K562 (cell line): ENCODE data around the gene BEST4. TPM values are rescaled to one million over a fixed set of nuclear protein-coding genes. Genes with fewer than 3 reads are reported as not detected.
A peak's percentile ranks its signal among the peaks of the same experiment; 100 is the strongest.

Experiments
- ATAC-seq: fragments of 200-7000 bp; cut with Tn5 transposase; 3 replicates; pipeline ENCODE4 v1.9.1; 2020; ENCODE audit warnings: moderate library complexity
- BruUV-seq: library from RNA; stranded (reverse); fragments of 400-500 nt; replicated peaks from 2 replicates; lab custom pipeline; 2021; lab: Mats Ljungman, UMichigan
- CTCF ChIA-PET: fragments of 300-600 bp; formaldehyde crosslinking; extraction: SDS; loops from one replicate; lab custom pipeline; 2021; ENCODE audit warnings: low intra/inter-chr PET ratio; lab: Yijun Ruan, JAX
- POLR2A ChIA-PET: fragments of 300-600, 350-650 bp; sonication (Branson Sonifier 250); formaldehyde crosslinking; extraction: SDS; loops from one replicate; lab custom pipeline; 2021; ENCODE audit warnings: antibody characterized with exemption, inconsistent platforms; lab: Yijun Ruan, JAX
- DNase-seq, 4 experiments: peaks; one replicate each; pipeline versions ENCODE4 v3.0.0 to v3.0.0-alpha.2; 2011 to 2018; ENCODE audit warnings: low spot score in 3 of 4, mixed read lengths in 3 of 4; ENCODE audit errors: extremely low read depth in 1 of 4
- FAIRE-seq: peaks from 2 replicates; lab custom pipeline; 2011; peaks lifted over from hg19 to GRCh38; lab: Jason Lieb, UNC
- H2AFZ ChIP-seq: 2 replicates; pipeline ENCODE4 v1.6.0; 2011; ENCODE audit warnings: low read depth, low read length, control low read depth, inconsistent platforms
- H3K27ac ChIP-seq: fragments of 200-600 bp; 3 replicates; pipeline ENCODE4 v1.8.0; 2011; ENCODE audit warnings: low read depth, mild to moderate bottlenecking, control low read depth, inconsistent platforms, low read length, moderate library complexity, mixed read lengths; ENCODE audit errors: extremely low read depth
- H3K27me3 ChIP-seq, 2 experiments: fragments of 300-600 bp in 1 of 2; 2 replicates in 1 of 2; 3 replicates in 1 of 2; pipeline versions ENCODE4 v1.6.0 to v1.8.0; 2011; ENCODE audit warnings: inconsistent platforms in 2 of 2, low read length in 2 of 2, mild to moderate bottlenecking in 1 of 2, mixed read lengths in 1 of 2, moderate library complexity in 1 of 2; ENCODE audit not compliant: control insufficient read depth in 2 of 2, insufficient read depth in 2 of 2
- H3K36me3 ChIP-seq: fragments of 300-600 bp; 3 replicates; pipeline ENCODE4 v1.8.0; 2011; ENCODE audit warnings: mild to moderate bottlenecking, low read length, inconsistent platforms; ENCODE audit not compliant: control insufficient read depth, insufficient read depth
- H3K4me1 ChIP-seq, 2 experiments: fragments of 200-600 bp in 1 of 2; replicated peaks in 1 of 2; 2 replicates in 1 of 2; 3 replicates in 1 of 2; pipeline versions ENCODE4 v1.5.1 to v1.8.0; 2011; ENCODE audit warnings: inconsistent platforms in 2 of 2, low read length in 2 of 2, mild to moderate bottlenecking in 1 of 2, mixed read lengths in 1 of 2, moderate library complexity in 1 of 2; ENCODE audit not compliant: control insufficient read depth in 2 of 2, insufficient read depth in 2 of 2
- H3K4me2 ChIP-seq: 2 replicates; pipeline ENCODE4 v1.6.1; 2011; ENCODE audit warnings: low read length, control low read depth, inconsistent platforms, mixed read lengths; ENCODE audit not compliant: insufficient read depth
- H3K4me3 ChIP-seq: fragments of 200-600 bp; sonication (generic), shearing (Covaris generic); 2 replicates; pipeline ENCODE4 v1.5.1; 2016; ENCODE audit warnings: control low read depth, inconsistent platforms
- H3K79me2 ChIP-seq: fragments of 200-600 bp; 3 replicates; pipeline ENCODE4 v1.8.0; 2011; ENCODE audit warnings: low read length, inconsistent platforms; ENCODE audit not compliant: control insufficient read depth, insufficient read depth
- H3K9ac ChIP-seq, 2 experiments: 2 replicates each; pipeline versions ENCODE4 v1.6.0 to v1.6.1; 2011; ENCODE audit warnings: low read depth in 2 of 2, low read length in 2 of 2, control low read depth in 1 of 2, inconsistent platforms in 1 of 2, mild to moderate bottlenecking in 1 of 2, mixed read lengths in 1 of 2; ENCODE audit not compliant: insufficient read depth in 1 of 2
- H3K9me1 ChIP-seq: one replicate; pipeline ENCODE4 v1.6.0; 2011; ENCODE audit warnings: inconsistent platforms, mild to moderate bottlenecking, low read length, moderate library complexity; ENCODE audit not compliant: control insufficient read depth, insufficient read depth
- H3K9me3 ChIP-seq: replicated peaks from 2 replicates; pipeline ENCODE4 v1.5.1; 2011; ENCODE audit warnings: low read depth, low read length, inconsistent platforms; ENCODE audit not compliant: control insufficient read depth, insufficient read depth
- H4K20me1 ChIP-seq: replicated peaks from 2 replicates; pipeline ENCODE4 v1.6.1; 2011; ENCODE audit warnings: low read length, inconsistent platforms, mixed read lengths; ENCODE audit not compliant: control insufficient read depth, insufficient read depth
- ZNF583 ChIP-seq: fragments of 250-450 bp; sonication (Bioruptor Pico); IDR thresholded peaks from 2 replicates; pipeline ENCODE4 v1.4.0; 2020
- WGBS: fragments of 100-300 bp; shearing (Covaris generic); methylation state at CpG from one replicate; pipeline ENCODE4 v1.1.6; 2016; ENCODE audit warnings: low coverage, mixed read lengths; ENCODE audit not compliant: insufficient coverage; ENCODE audit errors: missing lambda C conversion rate; 5-methylcytosine and 5-hydroxymethylcytosine counted together
- in situ Hi-C: fragments of 300-500 bp; cut with MboI; formaldehyde crosslinking; loops from 4 replicates; pipeline ENCODE4 v1.15.0; 2018; ENCODE audit warnings: inconsistent platforms, mixed read lengths
- intact Hi-C: fragments of 100-400 bp; cut with micrococcal nuclease; formaldehyde crosslinking; loops from 2 replicates; pipeline ENCODE4 v1.14.2; 2022
- polyA plus RNA-seq, 8 experiments: library from polyadenylated mRNA; depleted of rRNA in 4 of 8; stranded (reverse) in 5 of 8; unstranded in 3 of 8; fragments of >200 nt; fragmentation: Nextera tagmentation in 2 of 8; fragmentation: Illumina TruSeq in 1 of 8; extraction: Ambion mirVana in 2 of 8; extraction: Trizol in 1 of 8; gene quantifications; 2 replicates each; pipeline versions ENCODE4 v1.2.1 to v1.2.3, GENCODE V29; 2011 to 2014; ENCODE audit warnings: inconsistent platforms in 1 of 8, missing spikeins in 1 of 8
- total RNA-seq, 7 experiments: library from RNA; depleted of rRNA in 6 of 7; stranded (reverse); fragments of >200 nt in 6 of 7; fragmentation: Illumina TruSeq in 2 of 7; extraction: Trizol in 2 of 7; gene quantifications; 2 replicates each; pipeline versions ENCODE4 v1.2.1 to v1.2.3, GENCODE V29; 2011 to 2021; ENCODE audit warnings: low replicate concordance in 1 of 7
- TF ChIP-seq, protein P1 (sequence below): fragments of 450-650 bp; IDR thresholded peaks from 2 replicates; pipeline ENCODE4 v1.6.1; 2016; ENCODE audit warnings: mild to moderate bottlenecking

BEST4 gene
- total and polyA plus RNA-seq, 9 of the 15 experiments (the other 6 are each of a cell fraction or from before 2014, with no cell fraction given) = 0.07 to 0.11 TPM; not detected in 7

- FAIRE-seq = no peak
- in situ Hi-C loops (loop anchor here (5.0 kb wide), 1 partner anchor 89 kb away; the partner anchor contains the start of gene RNU5D-1), intact Hi-C loops (no loop called here)
- Histone ChIP-seq H3K27ac (0 out of 3 replicates have a peak overlapping the region, but pooled peaks have one; percentile 15), H3K79me2 (no peaks in the 10 kb centered on the region), H3K4me1 (peaks cover 13 to 31% of the 10 kb centered on the region in 2 experiments), H3K4me3 (no peak overlapping the region), H2AFZ (peak overlapping the region; percentile 54; the same call in 1 of the 2 replicates), H3K9me1 (no peaks in the 10 kb centered on the region), H3K36me3 (no peaks in the 10 kb centered on the region), H3K4me2 (no peak overlapping the region), H4K20me1 (no peaks in the 10 kb centered on the region), H3K27me3 (no peaks in the 10 kb centered on the region), H3K9me3 (no peaks in the 10 kb centered on the region), H3K9ac (peak overlapping the region; percentile 57 to 98; a peak in 3 of 4 replicates)
- no peak for DNase-seq
- 77% methylated on average over 9 of the region's 9 CpGs for WGBS
- ChIA-PET CTCF (no interaction called here), POLR2A (interaction anchor here (1.0 to 9.2 kb wide), 12 partner anchors 11 to 701 kb away, joined by 3 to 594 read pairs (median 12); partner anchors contain the start of genes BTBD19, DYNLT4, HECTD3 and PLK3)
- no TSS peak for BruUV-seq
- no peak for ATAC-seq
- TF ChIP-seq, protein P1, sequence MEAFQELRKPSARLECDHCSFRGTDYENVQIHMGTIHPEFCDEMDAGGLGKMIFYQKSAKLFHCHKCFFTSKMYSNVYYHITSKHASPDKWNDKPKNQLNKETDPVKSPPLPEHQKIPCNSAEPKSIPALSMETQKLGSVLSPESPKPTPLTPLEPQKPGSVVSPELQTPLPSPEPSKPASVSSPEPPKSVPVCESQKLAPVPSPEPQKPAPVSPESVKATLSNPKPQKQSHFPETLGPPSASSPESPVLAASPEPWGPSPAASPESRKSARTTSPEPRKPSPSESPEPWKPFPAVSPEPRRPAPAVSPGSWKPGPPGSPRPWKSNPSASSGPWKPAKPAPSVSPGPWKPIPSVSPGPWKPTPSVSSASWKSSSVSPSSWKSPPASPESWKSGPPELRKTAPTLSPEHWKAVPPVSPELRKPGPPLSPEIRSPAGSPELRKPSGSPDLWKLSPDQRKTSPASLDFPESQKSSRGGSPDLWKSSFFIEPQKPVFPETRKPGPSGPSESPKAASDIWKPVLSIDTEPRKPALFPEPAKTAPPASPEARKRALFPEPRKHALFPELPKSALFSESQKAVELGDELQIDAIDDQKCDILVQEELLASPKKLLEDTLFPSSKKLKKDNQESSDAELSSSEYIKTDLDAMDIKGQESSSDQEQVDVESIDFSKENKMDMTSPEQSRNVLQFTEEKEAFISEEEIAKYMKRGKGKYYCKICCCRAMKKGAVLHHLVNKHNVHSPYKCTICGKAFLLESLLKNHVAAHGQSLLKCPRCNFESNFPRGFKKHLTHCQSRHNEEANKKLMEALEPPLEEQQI = no peak
- 0 out of 2 replicates have a peak, but pooled peaks have one; percentile 40 for TF ChIP-seq ZNF583
These were observed 33.3 kb upstream of the BEST4 start for GRCh38 chr1:44821240-44821715.
